Right ventricle myocardium superior (tissue), 1 donor: Measurements from ENCODE around the gene HRH2. TPM values are rescaled to one million over a fixed set of nuclear protein-coding genes. Genes with fewer than 3 reads are reported as not detected.

Source experiments
- ATAC-seq: fragments of 200-7000 bp; cut with Tn5 transposase; one replicate; pipeline ENCODE4 v1.9.1; 2020; ENCODE audit warnings: mild to moderate bottlenecking; ENCODE audit not compliant: poor library complexity
- DNase-seq: peaks from one replicate; pipeline ENCODE4 v3.0.0-alpha.2; 2020
- intact Hi-C: fragments of 100-400 bp; cut with DNase I; formaldehyde crosslinking; loops from one replicate; pipeline ENCODE4 v1.11.2; 2022
- total RNA-seq: library from RNA; stranded (reverse); fragmentation: NEBNext Ultra II Directional; extraction: Animal tissue kit (Norgen Biotek cat#: 25700); gene quantifications from one replicate; pipeline ENCODE4 v1.2.1, GENCODE V29; 2021
- donor health status: DM: no; HTN: yes; CAD: no; lungs with severe emphysema.

HRH2 gene
- total RNA-seq, 1 donor from 2014 or later, result 41.2 TPM

DNA sequence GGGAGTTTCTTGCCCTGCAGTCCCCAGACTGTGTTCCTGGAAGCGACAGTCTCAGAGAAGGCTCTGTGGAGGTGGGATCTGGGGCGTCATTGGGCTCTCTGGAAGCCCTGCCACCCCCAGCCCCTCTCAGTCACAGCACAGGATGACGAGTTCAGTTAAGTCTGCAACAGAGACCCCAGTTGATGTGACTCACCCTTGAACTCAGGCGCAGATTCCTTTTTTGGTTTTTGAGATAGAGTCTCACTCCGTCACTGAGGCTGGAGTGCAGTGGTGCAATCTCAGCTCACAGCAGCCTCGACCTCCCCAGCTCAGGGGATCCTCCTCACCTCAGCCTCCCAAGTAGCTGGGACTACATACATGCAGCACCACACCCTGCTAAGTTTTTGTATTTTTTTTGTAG, 8.3 kb downstream of the HRH2 start:
- no peak for DNase-seq
- intact Hi-C loops, result no loop called here
- ATAC-seq, result no peak

DNA sequence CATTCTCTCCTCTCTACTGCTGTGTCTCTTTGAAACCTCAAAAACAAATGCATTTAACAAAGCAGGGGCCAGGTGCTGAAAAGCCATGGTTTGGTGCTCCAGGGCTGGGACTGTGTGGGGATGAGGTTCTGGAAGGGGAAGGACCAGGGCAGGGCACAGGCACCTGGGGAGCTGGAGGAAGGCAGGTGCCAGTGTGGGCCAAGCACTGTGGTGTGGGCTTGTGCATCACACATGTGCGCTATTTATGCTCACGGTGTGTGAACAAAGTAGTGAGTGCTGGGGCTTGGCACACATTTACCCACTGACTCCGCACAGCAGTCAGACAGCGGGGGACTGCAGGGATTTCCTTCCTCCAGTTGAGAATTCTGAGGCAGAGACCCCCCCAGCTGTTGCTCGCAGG, 10.1 kb downstream of the HRH2 start:
- ATAC-seq, result no peak
- intact Hi-C loops, result no loop called here
- no peak for DNase-seq

DNA sequence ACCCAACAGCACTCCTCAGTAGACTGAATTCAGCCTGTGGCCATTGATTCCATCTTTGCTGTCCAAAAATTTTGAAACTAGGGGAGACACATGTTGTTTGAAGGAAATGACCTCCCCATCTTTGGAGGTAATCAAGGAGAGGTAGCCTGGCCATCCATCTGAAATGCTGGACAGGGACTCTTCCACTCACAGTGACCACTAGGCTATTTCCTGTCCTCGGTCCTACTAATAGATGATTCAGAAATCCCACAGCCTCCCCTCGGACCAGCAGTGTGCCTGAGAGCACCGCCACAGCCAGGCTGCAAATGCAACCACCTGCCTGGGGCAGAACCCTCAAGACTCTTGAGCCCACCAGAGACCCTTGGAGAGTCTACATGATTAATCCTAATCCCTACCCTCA, 12.5 kb downstream of the HRH2 start:
- DNase-seq, result no peak
- no peak for ATAC-seq
- intact Hi-C loops, result no loop called here

GRCh38 chr5:175671013-175671412, 13.1 kb downstream of the HRH2 start:
- intact Hi-C loops, result no loop called here
- peak; percentile 33 for ATAC-seq

GRCh38 chr5:175672976-175673648, 15.2 kb downstream of the HRH2 start:
- DNase-seq (no peak), ATAC-seq (peak; percentile 9)
- intact Hi-C loops, result no loop called here

More at GRCh38 chr5:175671013-175671412, 13.1 kb downstream of the HRH2 start:
- DNase-seq, result no peak

- ATAC-seq (no peak), DNase-seq (no peak)
- intact Hi-C loops, result no loop called here
Measured at GRCh38 chr5:175674731-175675346, 17.0 kb downstream of the HRH2 start.

DNA sequence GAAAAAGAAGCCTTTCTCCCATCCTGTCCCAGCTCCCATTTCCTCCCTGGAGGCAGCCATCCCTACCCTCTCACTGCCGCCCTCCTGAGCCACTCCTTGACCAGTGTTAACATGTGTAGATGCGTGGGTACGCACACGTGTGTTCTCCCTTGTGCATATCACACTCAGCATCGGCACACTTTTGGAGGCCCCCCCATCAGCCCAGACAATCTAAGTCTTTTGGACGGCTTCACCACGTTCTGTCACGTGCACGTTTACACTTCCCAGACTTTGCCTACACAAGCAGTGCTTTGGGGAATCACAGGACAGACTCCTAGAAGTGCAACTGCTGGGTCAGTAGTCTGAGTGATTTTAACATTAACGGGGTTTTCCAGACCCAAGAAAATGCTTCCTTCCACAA, 18.0 kb downstream of the HRH2 start:
- DNase-seq, result no peak

GRCh38 chr5:175677571-175677970, 19.7 kb downstream of the HRH2 start:
- DNase-seq (no peak), ATAC-seq (no peak)
- intact Hi-C loops, result no loop called here

More for the DNA sequence above, 18.0 kb downstream of the HRH2 start:
- intact Hi-C loops, result no loop called here
- no peak for ATAC-seq

DNA sequence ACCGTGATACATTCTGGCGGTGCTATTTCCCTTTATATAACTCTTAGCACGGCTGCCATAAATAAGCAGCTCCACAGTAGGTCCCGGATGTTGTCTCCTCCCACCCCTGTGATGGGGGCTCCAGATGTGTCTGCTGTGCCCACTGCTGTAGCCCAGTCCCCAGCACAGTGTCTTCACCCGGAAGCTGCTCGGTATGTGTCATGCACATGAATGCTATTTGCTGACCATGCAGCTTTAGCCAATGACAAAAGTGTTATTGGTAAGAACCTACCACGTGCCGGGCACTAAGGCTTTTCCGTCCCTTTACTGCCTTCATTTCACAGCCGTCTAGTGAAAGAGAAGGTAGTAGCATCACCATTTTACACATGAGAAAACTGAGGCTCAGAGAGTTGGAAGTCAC, 20.2 kb downstream of the HRH2 start:
- intact Hi-C loops, result no loop called here
- no peak for ATAC-seq
- DNase-seq, result no peak

DNA sequence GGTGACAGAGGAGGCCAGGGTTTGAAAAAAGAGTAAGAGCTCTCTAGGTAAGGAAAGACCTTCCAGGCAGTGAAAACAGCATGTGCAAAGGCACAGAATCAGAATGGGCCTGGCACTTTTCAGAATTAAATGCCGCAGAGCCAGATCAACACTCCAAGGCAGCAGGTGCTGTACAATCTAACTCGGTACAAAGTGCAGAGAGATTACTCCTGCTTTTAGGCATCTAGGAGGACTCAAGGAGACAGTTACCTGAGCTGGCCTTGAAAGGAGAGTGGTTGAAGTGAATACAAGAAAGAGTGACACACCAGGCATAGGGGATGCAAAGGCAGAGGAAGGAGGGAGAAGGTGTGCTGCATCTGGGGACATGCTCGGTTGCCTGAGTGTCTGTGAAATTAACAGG, 21.5 kb downstream of the HRH2 start:
- ATAC-seq (no peak), DNase-seq (no peak)
- intact Hi-C loops, result no loop called here

GRCh38 chr5:175680020-175680419, 22.1 kb downstream of the HRH2 start:
- intact Hi-C loops, result loop anchor here (10.0 kb wide), 1 partner anchor 105 kb away; no protein-coding TSS in a partner anchor
- DNase-seq (no peak), ATAC-seq (peak; percentile 28)

- intact Hi-C loops, result loop anchor here (10.0 kb wide), 1 partner anchor 106 kb away; no protein-coding TSS in a partner anchor
- peak; percentile 8 for ATAC-seq
Measured at GRCh38 chr5:175680463-175680862, 22.6 kb downstream of the HRH2 start.

DNA sequence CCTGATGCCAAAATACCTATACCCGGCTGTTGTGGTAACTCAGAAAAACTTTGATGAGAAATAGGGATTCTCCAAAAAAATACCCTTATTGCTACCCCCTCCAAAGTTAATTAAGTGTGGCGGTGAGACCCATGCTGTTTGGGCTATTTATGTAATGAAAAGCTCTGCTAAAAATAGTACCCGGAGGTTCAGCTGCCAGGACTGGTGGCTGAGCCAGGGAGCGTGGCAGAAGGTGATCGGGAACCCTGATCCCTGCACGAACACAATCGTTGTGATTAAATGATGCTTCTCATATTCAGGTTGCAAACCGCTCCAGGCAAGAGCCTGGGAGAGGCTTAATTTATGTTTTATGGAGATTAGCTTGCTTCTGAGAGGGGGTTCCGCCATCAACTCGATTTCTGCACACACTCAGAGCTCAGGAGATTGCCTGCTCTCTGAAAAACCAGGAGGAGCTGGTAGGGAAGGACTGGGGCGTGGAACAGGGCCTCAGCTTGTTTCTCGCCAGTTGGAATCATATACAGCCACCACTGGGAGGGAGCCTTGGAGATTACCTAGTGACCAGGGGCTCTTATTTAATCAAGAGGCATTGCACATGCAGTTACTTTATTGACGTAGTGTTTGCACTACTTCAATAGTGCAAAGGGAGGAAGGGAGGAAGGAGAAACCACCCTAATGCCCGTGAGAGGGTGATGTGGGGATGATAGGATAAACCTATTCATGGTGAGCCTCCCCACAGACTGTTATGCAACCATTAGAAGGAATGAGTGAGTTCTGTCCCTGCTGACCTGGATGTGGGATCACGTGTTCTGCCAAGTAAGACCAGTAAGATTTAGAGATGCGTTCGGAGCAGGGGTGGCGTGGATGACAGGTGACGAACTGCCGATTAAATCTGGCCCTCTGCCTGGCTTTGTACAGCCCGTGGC, 23.4 kb downstream of the HRH2 start:
- intact Hi-C loops, result loop anchor here (10.0 kb wide), 1 partner anchor 107 kb away; no protein-coding TSS in a partner anchor
- DNase-seq (no peak), ATAC-seq (peak; percentile 85)

More at GRCh38 chr5:175680463-175680862, 22.6 kb downstream of the HRH2 start:
- no peak for DNase-seq

DNA sequence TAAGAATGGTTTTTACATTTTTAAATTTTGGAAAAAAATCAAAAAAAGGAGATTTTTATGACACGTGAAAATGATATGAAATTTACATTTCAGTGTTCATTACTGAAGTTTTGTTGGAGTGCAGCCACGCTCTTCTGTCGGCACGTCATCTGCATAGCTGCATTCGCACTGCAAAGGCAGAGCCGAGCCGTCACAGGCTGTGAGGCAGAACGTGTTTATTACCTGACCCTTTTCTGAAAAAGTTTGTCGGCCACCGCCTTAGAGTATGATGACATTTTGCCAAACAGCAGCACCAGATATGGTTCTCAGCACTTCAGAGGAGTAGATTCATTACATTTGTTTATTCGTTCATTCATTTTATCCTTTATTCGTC, 24.1 kb downstream of the HRH2 start:
- ATAC-seq (peak; percentile 66), DNase-seq (no peak)
- intact Hi-C loops, result loop anchor here (10.0 kb wide), 1 partner anchor 107 kb away; no protein-coding TSS in a partner anchor

DNA sequence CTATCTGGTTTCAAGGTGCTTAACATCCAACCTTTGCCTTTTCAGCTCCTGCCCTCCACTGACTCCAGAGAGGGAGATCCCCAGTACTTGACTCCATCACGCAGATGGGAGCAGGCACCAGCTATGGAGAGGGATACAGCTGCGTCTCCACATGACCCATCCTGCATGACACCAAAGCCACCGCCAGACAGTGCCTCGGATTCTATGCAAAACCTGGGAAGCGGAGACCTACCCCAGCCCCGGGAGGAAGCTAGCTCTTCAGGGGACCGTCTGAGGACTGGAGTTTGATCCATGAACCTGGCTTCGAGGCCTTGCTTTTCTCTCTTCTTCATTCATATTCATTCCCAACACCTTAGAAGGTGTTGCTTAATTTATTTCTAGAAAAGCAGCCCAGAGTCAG, 24.8 kb downstream of the HRH2 start:
- ATAC-seq (no peak), DNase-seq (no peak)
- intact Hi-C loops, result loop anchor here (10.0 kb wide), 1 partner anchor 108 kb away; no protein-coding TSS in a partner anchor

GRCh38 chr5:175683231-175683630, 25.4 kb downstream of the HRH2 start:
- DNase-seq (no peak), ATAC-seq (no peak)
- intact Hi-C loops, result loop anchor here (10.0 kb wide), 1 partner anchor 108 kb away; no protein-coding TSS in a partner anchor

DNA sequence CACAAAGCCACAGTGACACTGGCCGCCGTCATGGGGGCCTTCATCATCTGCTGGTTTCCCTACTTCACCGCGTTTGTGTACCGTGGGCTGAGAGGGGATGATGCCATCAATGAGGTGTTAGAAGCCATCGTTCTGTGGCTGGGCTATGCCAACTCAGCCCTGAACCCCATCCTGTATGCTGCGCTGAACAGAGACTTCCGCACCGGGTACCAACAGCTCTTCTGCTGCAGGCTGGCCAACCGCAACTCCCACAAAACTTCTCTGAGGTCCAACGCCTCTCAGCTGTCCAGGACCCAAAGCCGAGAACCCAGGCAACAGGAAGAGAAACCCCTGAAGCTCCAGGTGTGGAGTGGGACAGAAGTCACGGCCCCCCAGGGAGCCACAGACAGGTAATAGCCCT, 26.1 kb downstream of the HRH2 start:
- DNase-seq, result no peak
- intact Hi-C loops, result loop anchor here (10.0 kb wide), 1 partner anchor 109 kb away; no protein-coding TSS in a partner anchor

GRCh38 chr5:175684931-175685330, 27.1 kb downstream of the HRH2 start:
- DNase-seq (no peak), ATAC-seq (no peak)
- intact Hi-C loops, result loop anchor here (10.0 kb wide), 1 partner anchor 110 kb away; no protein-coding TSS in a partner anchor

More for the DNA sequence above, 26.1 kb downstream of the HRH2 start:
- ATAC-seq, result no peak
